IMR-90 (cell line): ENCODE data around the gene TGFBR1. TPM values are rescaled to one million over a fixed set of nuclear protein-coding genes. Genes with fewer than 3 reads are reported as not detected.
A peak's percentile ranks its signal among the peaks of the same experiment; 100 is the strongest.

Source experiments
- ATAC-seq: fragments of 200-7000 bp; cut with Tn5 transposase; 2 replicates; pipeline ENCODE4 v1.9.1; 2020; ENCODE audit warnings: low read depth, mild to moderate bottlenecking, moderate library complexity
- BruUV-seq: library from RNA; stranded (reverse); fragments of 400-500 nt; replicated peaks from 2 replicates; lab custom pipeline; 2021; lab: Mats Ljungman, UMichigan
- CTCF ChIA-PET: fragments of 300-600 bp; formaldehyde crosslinking; extraction: SDS; loops from one replicate; lab custom pipeline; 2021; ENCODE audit warnings: antibody characterized with exemption; lab: Yijun Ruan, JAX
- POLR2A ChIA-PET: fragments of 300-600 bp; sonication (Branson Sonifier 250); formaldehyde crosslinking; loops from one replicate; lab custom pipeline; 2022; ENCODE audit warnings: antibody characterized with exemption; ENCODE audit not compliant: unreplicated experiment; lab: Charles Lee
- DNase-seq: peaks from one replicate; pipeline ENCODE4 v3.0.0; 2013
- H2AFZ ChIP-seq: replicated peaks from 2 replicates; pipeline ENCODE3; 2013; ENCODE audit warnings: low read length, mild to moderate bottlenecking; ENCODE audit not compliant: poor library complexity
- H2AK5ac ChIP-seq: 2 replicates; pipeline ENCODE4 v1.6.1; 2013; ENCODE audit warnings: low read depth, low read length, inconsistent platforms
- H2AK9ac ChIP-seq: replicated peaks from 2 replicates; pipeline ENCODE3; 2013; ENCODE audit warnings: mild to moderate bottlenecking, low read depth, low read length, moderate library complexity; ENCODE audit not compliant: poor library complexity
- H2BK120ac ChIP-seq: 2 replicates; pipeline ENCODE4 v1.6.1; 2013; ENCODE audit warnings: low read depth, low read length, inconsistent platforms
- H2BK15ac ChIP-seq: 3 replicates; pipeline ENCODE4 v1.6.1; 2013; ENCODE audit warnings: low read depth, low read length, inconsistent platforms
- H2BK20ac ChIP-seq: 2 replicates; pipeline ENCODE4 v1.6.1; 2013; ENCODE audit warnings: low read depth, mild to moderate bottlenecking, inconsistent platforms, low read length, moderate library complexity
- H2BK5ac ChIP-seq: 2 replicates; pipeline ENCODE4 v1.6.1; 2013; ENCODE audit warnings: mild to moderate bottlenecking, low read depth, low read length, inconsistent platforms; ENCODE audit not compliant: poor library complexity, severe bottlenecking
- H3K14ac ChIP-seq: replicated peaks from 2 replicates; pipeline ENCODE4 v1.6.1; 2013; ENCODE audit warnings: low read depth, low read length, inconsistent platforms
- H3K18ac ChIP-seq: 2 replicates; pipeline ENCODE4 v1.6.1; 2013; ENCODE audit warnings: low read depth, low read length, control low read depth
- H3K23ac ChIP-seq: 2 replicates; pipeline ENCODE4 v1.6.1; 2013; ENCODE audit warnings: low read depth, low read length, inconsistent platforms
- H3K27ac ChIP-seq: 2 replicates; pipeline ENCODE4 v1.5.1; 2013; ENCODE audit warnings: mild to moderate bottlenecking, control low read depth, low read length; ENCODE audit not compliant: insufficient read depth
- H3K27me3 ChIP-seq: 2 replicates; pipeline ENCODE4 v1.6.1; 2013; ENCODE audit warnings: low read length; ENCODE audit not compliant: control insufficient read depth, insufficient read depth
- H3K36me3 ChIP-seq: 2 replicates; pipeline ENCODE4 v1.6.1; 2013; ENCODE audit warnings: low read length, mixed read lengths; ENCODE audit not compliant: control insufficient read depth, insufficient read depth
- H3K4ac ChIP-seq: 2 replicates; pipeline ENCODE4 v1.6.1; 2013; ENCODE audit warnings: low read depth, low read length, inconsistent platforms
- H3K4me1 ChIP-seq: 2 replicates; pipeline ENCODE4 v1.6.1; 2013; ENCODE audit warnings: low read length, mixed read lengths; ENCODE audit not compliant: control insufficient read depth, insufficient read depth
- H3K4me2 ChIP-seq: 2 replicates; pipeline ENCODE4 v1.6.1; 2013; ENCODE audit warnings: low read depth, mild to moderate bottlenecking, control low read depth, low read length, moderate library complexity
- H3K4me3 ChIP-seq: 2 replicates; pipeline ENCODE4 v1.5.1; 2013; ENCODE audit warnings: low read depth, mild to moderate bottlenecking, control low read depth, low read length, moderate library complexity; ENCODE audit not compliant: insufficient read depth
- H3K56ac ChIP-seq: 2 replicates; pipeline ENCODE4 v1.6.1; 2013; ENCODE audit warnings: low read length, inconsistent platforms; ENCODE audit not compliant: insufficient read depth; ENCODE audit errors: extremely low read depth
- H3K79me1 ChIP-seq, 2 experiments: 2 replicates each; pipeline ENCODE4 v1.6.1; 2013; ENCODE audit warnings: low read length in 2 of 2, inconsistent platforms in 1 of 2, low read depth in 1 of 2
- H3K9ac ChIP-seq: 2 replicates; pipeline ENCODE4 v1.6.1; 2013; ENCODE audit warnings: low read depth, low read length, control low read depth
- H3K9me1 ChIP-seq: 2 replicates; pipeline ENCODE4 v1.6.1; 2013; ENCODE audit warnings: low read length, inconsistent platforms; ENCODE audit not compliant: insufficient read depth
- H3K9me3 ChIP-seq: 2 replicates; pipeline ENCODE4 v1.6.1; 2013; ENCODE audit warnings: low read length; ENCODE audit not compliant: control insufficient read depth, insufficient read depth
- H4K20me1 ChIP-seq: 2 replicates; pipeline ENCODE4 v1.6.1; 2013; ENCODE audit warnings: low read length, inconsistent platforms; ENCODE audit not compliant: insufficient read depth
- H4K5ac ChIP-seq: 2 replicates; pipeline ENCODE4 v1.6.1; 2013; ENCODE audit warnings: mild to moderate bottlenecking, low read depth, low read length, control low read depth
- H4K8ac ChIP-seq, 2 experiments: 2 replicates each; pipeline ENCODE4 v1.6.1; 2013; ENCODE audit warnings: low read depth in 2 of 2, low read length in 2 of 2, control low read depth in 1 of 2, inconsistent platforms in 1 of 2
- H4K91ac ChIP-seq: 2 replicates; pipeline ENCODE4 v1.6.1; 2013; ENCODE audit warnings: low read depth, low read length, inconsistent platforms; ENCODE audit not compliant: insufficient read depth
- CHD1 ChIP-seq: IDR thresholded peaks from 2 replicates; pipeline ENCODE4 v1.6.1; 2012; ENCODE audit warnings: low read depth, low read length, improper control_type of control experiment
- ELK1 ChIP-seq: fragments of 150-350 bp; IDR thresholded peaks from 2 replicates; pipeline ENCODE4 v1.6.1; 2016; ENCODE audit warnings: low read depth, mild to moderate bottlenecking, low read length, moderate library complexity, borderline replicate concordance
- POLR2A ChIP-seq: IDR thresholded peaks from 2 replicates; pipeline ENCODE4 v1.6.1; 2012; ENCODE audit warnings: mild to moderate bottlenecking, low read depth, low read length
- WGBS, 2 experiments: methylation state at CpG; one replicate each; pipeline versions ENCODE4 v1.1.5 to v1.1.7; 2013; ENCODE audit warnings: missing lambda C conversion rate in 2 of 2; ENCODE audit not compliant: insufficient read length in 1 of 2; ENCODE audit errors: extremely low coverage in 2 of 2; 5-methylcytosine and 5-hydroxymethylcytosine counted together
- dilution Hi-C: fragments of 300-500 bp; cut with HindIII; formaldehyde crosslinking; loops from one replicate; pipeline ENCODE4 v1.14.3; 2018; ENCODE audit warnings: low sequenced_read_pairs; ENCODE audit not compliant: unreplicated experiment
- in situ Hi-C: fragments of 300-500 bp; cut with MboI; formaldehyde crosslinking; loops from 3 replicates; pipeline ENCODE4 v1.14.3; 2019; ENCODE audit warnings: low sequenced_read_pairs, inconsistent platforms, mixed read lengths
- intact Hi-C: fragments of 100-400 bp; cut with micrococcal nuclease; formaldehyde crosslinking; loops from 2 replicates; pipeline ENCODE4 v1.10.0; 2022
- polyA plus RNA-seq, 3 experiments: library from polyadenylated mRNA; depleted of rRNA; stranded (reverse); fragments of >200 nt; gene quantifications; 2 replicates each; pipeline ENCODE4 v1.2.3, GENCODE V29; 2012; ENCODE audit warnings: low replicate concordance in 1 of 3
- total RNA-seq: library from RNA; depleted of rRNA; stranded (reverse); fragments of >200 nt; gene quantifications from 2 replicates; pipeline ENCODE4 v1.2.3, GENCODE V29; 2012

The TGFBR1 gene
- total and polyA plus RNA-seq, 2 of the 4 experiments (the other 2 are of a cell fraction): 15.1 to 75.3 TPM

GRCh38 chr9:99126312-99126711 lies 21.4 kb downstream of the TGFBR1 start:
- H2AFZ ChIP-seq: no peak overlapping the region
- WGBS, 2 experiments: no CpG with 5 or more reads among the region's 2 CpGs
- in situ Hi-C loops (no loop called here), intact Hi-C loops (no loop called here), dilution Hi-C loops (loop anchor here (25.0 kb wide), 1 partner anchor 289 kb away; no protein-coding TSS in a partner anchor)
- no peak overlapping the region for H2BK15ac ChIP-seq
- no peaks in the 10 kb centered on the region for H3K9me3 ChIP-seq
- no TSS peak for BruUV-seq
- ChIA-PET POLR2A (no interaction called here), CTCF (interaction anchor here (0.8 to 1.3 kb wide), 2 partner anchors 14 to 278 kb away, joined by 3 to 4 read pairs; no protein-coding TSS in a partner anchor)
- peaks cover 11% of the 10 kb centered on the region for H3K9me1 ChIP-seq
- H3K4me3 ChIP-seq: no peak overlapping the region
- H3K79me1 ChIP-seq: peaks cover 43 to 75% of the 10 kb centered on the region in 2 experiments
- H3K27ac ChIP-seq: no peak overlapping the region
- no peak for ATAC-seq
- H3K27me3 ChIP-seq: no peaks in the 10 kb centered on the region
- peaks cover 59% of the 10 kb centered on the region for H4K20me1 ChIP-seq
- H2BK20ac ChIP-seq: no peak overlapping the region
- no peak for TF ChIP-seq POLR2A
- no peak for TF ChIP-seq ELK1
- no peak for TF ChIP-seq CHD1
- no peak overlapping the region for H2BK5ac ChIP-seq
- no peak overlapping the region for H2AK9ac ChIP-seq
- peaks cover 11% of the 10 kb centered on the region for H3K36me3 ChIP-seq
- H3K4ac ChIP-seq: no peak overlapping the region
- no peak overlapping the region for H4K8ac ChIP-seq
- H3K18ac ChIP-seq: no peak overlapping the region
- H2BK120ac ChIP-seq: no peak overlapping the region
- no peak overlapping the region for H3K56ac ChIP-seq
- peak; percentile 46 for DNase-seq
- H2AK5ac ChIP-seq: no peak overlapping the region
- no peak overlapping the region for H3K14ac ChIP-seq
- H3K4me1 ChIP-seq: peaks cover 17% of the 10 kb centered on the region
- H3K23ac ChIP-seq: no peak overlapping the region
- H4K5ac ChIP-seq: no peak overlapping the region
- no peak overlapping the region for H4K91ac ChIP-seq
- no peak overlapping the region for H3K9ac ChIP-seq
- H3K4me2 ChIP-seq: no peak overlapping the region; the same call in 1 of the 2 replicates
